HG03571 (cell line): ENCODE measurements around the gene PSPN.
A peak's percentile ranks its signal among the peaks of the same experiment; 100 is the strongest.

ENCODE experiments used
- ATAC-seq: cut with Tn5 transposase; IDR thresholded peaks from one replicate; pipeline ENCODE4 v1.9.1; 2021; ENCODE audit not compliant: unreplicated experiment

PSPN gene, protein sequence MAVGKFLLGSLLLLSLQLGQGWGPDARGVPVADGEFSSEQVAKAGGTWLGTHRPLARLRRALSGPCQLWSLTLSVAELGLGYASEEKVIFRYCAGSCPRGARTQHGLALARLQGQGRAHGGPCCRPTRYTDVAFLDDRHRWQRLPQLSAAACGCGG

DNA sequence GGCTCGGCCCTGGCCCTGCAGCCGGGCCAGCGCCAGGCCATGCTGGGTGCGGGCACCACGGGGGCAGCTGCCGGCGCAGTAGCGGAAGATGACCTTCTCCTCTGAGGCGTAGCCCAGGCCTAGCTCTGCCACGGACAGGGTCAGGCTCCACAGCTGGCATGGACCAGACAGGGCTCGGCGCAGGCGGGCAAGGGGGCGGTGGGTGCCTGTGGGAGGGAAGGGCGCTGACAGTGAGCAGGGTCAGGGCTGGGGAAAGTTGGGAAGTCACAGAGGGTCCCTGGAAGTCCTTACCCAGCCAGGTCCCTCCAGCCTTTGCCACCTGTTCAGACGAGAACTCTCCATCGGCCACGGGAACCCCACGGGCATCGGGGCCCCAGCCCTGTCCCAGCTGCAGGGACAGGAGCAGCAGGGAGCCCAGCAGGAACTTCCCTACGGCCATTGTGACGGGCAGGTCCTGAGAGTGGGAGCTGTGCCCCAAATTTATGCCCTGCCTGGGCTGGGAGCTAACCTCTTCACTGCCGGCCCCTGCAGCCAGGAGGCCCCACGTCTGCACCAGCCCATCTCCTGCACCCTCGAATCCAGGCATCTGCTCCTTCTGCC is at the start of gene PSPN:
TSS of gene PSPN (minus strand) at position 523 of the 600 bp plus-strand sequence. CDS start at position 439, 84 bp downstream.
- no peak for ATAC-seq

DNA sequence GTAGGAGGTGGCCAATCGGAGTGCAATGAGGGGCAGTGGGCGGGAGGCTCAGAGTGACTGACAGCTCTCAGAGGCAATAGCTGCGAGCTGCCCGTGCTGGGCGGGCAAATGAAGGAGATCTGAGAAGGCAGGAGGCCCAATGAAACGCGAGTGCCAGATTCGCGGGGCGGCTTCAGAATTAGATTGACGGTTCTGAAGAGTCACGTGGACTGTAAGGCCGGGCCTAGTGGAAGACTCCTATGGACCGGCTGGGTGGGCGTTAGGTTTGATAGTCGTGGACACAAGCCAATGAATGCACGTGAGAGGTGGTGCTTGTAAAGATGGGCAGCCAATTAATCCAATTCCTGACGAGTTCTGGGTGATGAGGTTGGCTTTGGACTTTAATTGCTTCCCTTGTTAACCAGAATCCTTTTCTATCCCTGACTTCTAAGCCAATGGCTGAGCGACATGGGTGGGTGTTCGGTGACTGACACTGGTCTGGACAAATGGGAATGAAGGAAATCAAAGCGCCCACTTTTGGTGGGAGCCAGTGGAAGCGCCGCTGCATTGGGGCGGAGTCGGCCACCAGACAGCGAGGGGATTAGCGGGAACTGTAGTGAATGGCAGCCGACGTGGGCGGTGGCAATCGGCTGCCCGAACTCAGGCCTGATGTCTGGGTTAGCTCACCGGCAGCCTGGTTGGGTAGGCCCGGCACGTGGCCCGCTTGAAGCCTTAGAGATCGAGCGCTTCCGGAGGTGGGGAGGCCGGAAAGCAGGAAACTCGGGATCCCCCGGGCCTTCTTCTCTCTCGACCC is 49.4 kb upstream of the PSPN start:
- peak; percentile 78 for ATAC-seq

DNA sequence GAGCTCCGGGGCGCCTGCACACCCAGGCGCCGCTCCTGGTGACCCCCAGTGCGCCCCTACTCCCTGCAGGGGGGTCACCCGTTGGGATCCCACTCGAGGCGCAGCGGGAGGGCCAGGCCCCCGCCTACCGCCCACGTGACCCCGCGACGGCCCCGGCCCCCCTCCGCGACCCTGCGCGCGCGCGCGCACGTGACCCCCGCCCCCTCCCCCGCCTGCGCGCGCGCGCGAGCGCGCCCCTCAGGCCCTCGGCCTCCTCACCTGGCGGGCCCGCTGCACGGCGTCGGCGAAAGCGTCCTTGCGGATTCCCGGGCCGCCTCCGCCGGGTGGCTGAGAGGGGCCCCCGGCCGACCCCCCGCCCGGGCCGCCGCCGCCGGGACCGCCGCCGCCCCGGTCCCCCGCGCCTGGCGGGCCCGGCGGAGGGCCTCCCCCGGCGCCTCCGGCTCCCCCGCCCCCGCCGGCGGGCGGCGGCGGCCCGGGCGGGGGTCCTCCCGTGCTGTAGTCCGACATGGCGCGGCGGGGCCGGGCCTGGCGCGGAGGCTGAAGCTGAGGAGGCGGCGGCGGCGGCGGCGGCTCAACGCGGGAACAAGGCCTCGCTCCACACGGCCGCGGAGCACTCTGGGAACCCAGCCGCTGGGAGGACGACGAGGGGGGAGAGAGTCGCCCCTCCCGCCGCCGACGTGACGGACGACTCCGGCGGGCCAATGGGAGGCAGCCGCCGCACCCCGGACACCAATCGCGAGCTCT is 48.6 kb upstream of the PSPN start, which contains the start of gene KHSRP:
TSS of gene KHSRP (minus strand) at position 617 of the 744 bp plus-strand sequence. CDS start at position 507, 110 bp downstream.
- ATAC-seq = no peak

DNA sequence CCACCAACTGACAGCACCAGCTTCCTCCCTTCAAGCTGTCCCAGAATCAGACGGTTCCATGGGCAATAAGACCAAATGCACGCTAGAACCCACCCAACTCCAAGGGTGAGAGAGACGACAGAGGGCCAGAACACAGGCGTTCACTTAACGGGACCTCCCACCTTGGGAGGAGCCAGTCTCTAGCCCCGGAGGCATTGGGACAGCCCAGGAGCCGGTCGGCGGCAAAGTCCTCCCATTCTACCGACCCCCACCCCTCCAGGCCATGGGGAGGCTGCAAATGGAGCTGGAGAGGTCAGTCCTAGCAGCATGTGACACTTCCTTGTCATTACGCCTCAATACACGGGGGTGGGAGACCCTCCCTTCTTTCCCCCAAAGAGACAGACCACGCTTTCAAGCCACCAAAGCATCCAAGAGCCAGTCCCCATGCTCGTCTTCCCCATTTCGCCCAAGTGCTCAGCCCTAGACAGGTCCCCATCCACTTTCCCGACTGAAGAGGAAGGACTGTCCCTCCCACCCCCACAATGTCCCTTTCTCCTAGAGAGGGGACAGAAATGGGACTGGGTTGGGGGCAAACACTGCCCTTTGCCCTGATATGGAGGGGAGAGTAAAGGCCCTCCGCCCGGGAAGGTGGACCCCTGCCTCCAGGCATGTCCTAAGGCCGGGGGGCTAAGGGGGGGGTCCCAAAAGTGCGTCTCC is 47.9 kb upstream of the PSPN start:
- no peak for ATAC-seq

DNA sequence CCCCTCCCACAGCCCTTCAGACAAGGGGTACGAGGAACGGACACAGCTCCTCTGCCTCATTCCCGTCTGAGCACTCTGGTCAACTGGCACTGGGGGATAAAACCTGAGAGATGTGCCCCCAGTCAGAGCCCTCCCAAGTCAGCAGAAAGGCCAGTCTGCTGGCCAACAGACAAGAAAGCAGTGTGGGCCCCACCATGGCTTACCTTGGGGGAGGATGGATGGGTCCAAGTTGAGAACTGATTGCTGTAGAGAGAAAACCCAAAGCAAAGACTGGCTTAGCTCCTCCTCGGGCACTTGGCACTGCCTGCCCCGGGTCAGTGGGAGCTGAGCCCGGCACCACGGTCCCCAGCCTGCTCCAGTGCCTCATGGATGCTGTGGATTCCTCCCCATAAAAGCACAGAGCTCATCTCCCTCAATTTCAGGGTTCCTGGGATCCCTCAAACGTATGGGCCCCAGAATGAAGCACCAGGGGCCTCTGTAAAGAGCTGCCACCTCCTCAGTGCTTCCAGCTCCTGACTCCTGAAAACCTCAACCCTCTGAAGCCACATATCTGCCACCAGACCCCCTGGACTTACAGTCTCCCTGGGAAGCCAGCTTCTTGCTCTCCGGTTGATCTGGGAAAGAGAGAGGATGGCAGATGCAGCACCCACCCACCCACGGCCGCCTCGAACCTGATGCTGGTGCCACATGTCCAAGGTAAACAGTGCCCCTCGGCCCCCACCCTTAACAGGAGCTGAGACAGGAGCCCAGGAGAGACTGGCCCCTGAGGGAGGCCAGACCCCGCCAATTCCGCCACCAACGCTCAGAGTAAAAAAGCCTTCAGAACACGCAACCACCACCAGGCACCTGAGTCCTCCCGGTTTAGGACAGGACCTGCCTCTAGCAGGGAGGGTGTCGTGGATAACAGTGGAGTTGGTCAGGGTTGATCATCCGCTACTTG is 45.6 kb upstream of the PSPN start:
- no peak for ATAC-seq

DNA sequence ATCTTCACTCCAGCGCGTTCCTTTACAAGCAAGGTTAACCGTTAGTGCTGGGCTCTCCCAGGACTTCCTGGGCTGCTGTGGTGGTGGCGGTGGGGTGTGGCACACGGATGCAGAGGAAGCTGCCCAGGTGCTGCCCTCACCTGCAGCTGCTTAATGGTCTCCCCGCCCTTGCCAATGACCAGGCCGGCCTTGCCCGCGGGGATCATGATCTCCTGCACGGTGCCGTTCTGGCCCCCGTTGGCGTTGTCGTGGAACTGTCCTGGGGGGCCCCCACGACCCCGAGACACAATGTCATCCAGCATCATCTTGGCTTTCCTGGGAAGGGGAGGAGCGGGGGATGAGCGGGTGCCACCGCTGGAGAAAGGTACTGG is 42.8 kb upstream of the PSPN start:
- ATAC-seq = no peak

DNA sequence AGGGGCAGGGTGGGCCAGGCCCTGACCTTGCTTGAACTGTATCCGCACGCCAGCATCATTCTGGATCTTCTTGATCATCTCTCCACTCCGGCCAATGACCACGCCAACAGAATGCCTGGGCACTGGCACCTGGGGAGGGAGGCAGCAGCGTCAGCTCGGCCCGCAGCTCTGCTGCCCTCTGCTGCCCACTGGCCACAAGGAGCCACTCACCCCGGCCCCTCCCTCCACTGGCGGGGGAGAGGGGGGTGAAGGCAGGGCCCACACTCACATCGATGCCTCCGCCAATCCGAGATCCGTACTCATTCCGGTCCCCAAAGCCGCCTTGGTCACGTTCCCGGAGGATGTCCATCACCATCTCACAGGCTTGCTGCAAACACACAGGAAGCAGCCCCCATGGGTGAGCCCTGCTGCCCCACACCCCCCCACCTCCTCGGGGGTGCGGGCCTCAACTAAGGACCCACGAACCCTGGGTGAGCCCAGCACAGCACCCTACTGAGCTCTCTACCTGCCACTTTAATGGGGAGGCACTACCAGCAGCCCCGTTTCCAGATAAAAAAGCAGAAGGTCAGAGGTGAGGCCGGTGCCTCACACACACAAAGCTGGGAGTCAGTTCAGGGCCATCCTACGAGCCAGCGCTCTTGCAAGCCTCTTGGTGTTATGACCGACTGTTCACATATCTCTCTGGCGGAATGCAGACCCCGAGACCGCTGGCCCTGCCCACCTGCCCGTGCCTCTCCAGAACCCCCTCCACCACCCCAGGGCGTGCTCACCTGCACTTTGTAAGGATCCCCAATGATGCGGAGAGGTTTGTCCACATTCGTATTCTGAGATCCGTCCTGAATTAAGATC is 42.2 kb upstream of the PSPN start:
- no peak for ATAC-seq

DNA sequence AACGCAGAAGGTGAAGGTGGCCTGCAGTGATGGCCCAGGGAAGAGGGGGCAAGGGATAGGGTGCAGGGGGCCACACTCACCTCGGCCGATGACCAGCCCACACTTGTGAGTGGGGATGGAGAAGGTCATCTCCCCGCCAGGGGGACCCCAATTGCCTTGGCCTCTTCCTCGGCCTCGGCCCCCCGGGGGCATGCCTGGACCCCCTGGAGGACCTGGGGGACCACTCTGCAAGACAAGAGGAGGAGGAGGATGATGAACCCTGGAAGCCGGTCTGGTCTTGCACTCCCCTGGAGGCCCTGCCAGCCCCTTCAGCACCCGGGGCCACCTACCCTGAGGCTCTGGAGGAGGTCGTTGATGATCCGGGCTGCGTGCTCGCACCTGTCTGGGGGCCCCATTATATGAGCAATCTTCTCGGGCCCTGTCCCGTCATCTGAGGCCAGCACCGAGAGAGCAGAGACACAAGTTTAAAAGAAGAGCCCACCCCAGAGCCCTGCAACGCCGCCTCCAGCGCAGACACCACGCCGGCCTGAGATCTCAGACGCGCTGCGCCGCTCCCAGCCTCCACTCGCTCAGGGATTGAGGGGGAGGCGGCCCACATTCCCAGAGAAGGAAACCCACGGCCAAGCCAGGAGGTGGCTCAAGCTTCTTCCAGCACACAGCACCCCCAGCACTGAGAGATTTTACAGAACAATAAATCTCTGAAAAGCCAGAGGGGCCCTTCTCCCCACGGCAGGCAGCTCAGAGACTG is 41.1 kb upstream of the PSPN start:
- no peak for ATAC-seq

DNA sequence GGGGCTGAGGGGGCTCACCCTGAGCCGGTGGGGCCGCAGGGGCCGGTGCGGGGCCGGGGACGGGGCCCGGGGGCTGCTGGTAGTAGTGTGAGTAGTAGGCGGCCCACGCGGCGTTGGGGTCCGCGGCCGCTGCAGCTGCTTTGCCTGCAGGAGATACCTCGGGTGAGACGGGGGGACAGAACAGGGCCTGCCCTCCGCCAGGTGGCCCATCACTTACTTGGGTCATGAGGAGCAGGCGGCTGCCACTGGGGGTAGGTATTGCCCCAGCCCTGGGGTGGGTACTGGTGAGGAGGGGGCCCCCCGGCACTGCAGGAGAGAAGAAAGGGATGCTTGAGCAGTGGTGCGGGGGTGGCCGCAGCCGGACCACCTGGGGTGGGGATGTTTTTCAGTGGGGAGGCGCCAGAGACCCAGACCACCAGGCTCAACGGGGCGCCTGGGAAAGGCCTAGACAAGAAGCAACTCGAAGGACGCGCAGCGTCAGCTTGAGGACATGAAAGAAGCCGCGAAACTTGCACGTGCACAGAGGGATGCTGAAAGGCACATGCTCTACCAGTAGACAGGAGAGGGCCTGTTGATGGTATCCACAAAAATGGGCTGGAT is 40.0 kb upstream of the PSPN start:
- no peak for ATAC-seq

DNA sequence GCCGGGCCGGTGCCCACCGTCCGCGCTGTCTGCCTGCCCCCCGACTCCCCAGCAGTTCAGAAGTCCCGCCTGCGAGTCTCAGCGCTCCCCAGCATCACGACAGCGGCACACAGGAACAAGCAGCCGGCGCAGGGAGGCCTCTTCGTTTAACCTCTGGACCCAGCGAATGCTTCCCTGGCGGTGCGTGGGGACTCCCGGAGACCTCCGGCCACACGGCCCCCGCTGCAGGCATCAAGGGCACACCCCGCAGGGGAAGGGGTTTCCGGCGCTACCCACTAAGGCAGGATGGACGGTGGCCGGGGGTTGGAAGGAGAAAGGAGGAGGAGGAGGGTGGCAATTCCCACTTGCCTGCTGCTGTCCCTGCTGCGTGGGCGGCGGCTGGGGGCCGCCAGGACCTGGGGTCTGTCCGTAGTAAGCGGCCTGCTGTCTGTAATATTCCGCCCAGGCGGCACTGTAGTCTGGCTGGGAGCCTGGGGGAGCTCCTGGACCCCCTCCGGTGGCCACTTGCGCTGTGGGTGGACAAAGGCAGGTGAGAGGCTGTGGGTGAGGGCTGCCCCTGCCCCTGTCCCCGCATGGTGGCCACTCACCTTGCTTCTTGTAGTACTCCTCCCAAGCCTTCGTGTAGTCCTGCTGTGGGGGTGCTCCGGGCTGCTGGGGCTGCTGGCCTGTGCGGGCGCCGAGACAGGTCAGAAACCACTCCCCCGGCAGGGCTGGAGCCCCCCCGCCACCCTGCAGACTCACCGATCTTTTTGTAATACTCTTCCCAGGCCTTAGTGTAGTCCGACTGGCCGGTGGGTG is 39.3 kb upstream of the PSPN start:
- no peak for ATAC-seq

DNA sequence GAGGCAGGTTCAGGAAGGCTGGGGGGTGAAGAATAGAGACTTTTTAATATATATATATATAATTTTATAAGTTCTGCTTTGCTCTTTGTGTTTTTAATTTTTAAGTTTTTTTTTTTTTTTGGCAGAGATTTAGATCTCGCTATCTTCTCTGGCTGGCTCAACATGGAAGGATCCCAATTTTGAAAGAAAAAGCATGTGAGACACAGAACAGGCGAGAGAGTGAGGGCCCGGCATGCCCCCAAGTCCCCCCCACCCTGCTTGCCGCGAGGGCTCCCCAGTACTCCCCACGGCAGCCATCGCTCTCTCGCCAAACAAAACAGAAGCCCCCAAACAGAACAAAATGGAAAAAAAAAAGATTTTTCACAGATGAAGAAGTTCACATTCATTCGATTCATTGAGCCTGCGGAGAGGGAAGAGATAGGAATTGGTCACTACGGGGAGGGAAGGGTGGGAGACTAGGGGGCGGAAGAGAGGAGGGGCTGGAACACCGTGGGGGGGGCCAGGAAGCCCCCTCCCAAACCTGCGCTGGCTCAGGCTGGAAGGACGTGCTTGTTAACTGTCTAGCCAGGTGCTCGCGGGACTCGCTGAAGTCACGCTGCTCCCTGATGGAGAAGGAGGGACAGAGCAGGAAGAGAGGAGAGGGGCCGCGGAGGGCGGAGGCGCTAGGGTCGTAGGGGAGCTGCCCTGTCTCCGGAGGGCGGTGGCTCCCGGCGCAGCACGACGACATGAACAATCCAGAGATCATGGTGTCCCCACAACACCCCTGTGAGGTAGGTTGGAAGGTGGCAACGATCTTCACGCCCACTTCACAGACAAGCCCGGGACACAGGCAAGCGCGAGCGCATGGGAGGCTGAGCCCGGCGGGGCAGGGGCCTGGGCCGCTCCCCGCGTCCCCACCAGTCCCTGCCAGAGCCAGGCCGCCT is 38.2 kb upstream of the PSPN start:
- ATAC-seq = no peak

DNA sequence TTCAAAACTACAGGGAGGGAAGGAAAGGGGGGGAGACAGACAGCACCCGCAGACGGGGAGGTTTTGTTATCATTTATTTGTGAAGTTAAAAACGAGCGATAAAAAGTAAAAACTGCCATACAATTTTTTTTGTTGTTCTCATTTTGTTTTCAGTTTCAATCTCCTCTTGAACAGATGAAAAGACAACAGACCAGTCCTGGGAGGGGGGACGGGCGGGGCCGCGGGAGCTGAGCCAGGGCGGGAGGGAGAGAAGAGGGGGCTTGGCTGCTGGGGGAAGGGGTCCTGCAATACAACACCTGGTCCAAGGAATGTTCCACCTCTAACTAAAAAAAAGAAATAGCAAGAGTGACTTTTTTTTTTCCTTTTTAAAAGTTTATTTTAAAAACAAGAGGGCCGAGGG is 37.6 kb upstream of the PSPN start:
- ATAC-seq = no peak

DNA sequence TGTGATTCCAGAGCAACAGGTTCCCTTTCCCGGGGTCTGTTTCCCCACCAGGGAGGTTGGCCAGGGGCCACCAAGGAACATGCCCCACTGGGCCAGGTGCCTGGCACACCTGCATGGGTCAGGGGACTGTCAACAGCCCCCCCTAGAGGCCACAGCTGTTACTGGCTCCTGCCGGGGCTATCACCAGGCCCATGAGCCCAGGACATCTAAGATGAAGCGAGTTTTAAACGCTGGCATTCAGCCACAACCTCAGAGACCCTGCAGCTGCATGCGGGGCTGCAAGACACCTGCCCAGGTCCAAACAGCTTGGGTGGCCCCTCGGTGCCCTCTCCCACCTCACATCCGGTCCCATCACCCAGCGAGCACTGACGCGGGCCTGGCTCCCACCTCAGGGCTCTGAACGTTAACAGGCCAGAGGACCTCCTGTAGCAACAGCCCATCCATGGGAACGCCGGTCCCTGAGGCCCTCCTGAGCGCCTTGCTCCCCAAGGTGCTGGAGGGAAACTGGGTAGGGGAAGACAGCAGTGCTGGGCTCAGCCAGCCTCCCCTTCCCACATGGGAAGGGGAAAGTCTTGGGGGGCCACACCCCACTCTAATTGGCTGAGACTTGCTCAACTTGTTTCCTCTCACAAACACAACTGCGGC is 36.8 kb upstream of the PSPN start:
- ATAC-seq = no peak

DNA sequence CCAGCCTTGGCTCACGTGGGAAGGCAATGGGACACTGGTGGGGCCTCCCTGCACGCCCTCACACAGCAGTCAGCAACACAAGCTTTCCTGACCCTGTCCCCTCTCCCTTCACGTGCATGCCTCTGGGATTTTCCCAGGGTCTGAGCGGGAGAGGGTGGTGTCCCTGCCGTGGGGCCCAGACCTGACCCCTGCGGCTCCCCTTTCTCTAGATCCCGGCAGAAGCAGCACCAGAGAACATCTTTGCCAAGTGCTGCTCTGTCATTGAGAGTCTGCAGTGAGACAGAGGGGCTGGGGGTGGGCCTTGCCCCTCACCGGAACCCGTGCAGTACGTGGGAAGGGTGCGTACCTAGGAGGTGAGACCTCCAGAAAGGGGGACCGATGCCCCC is 36.3 kb upstream of the PSPN start:
- ATAC-seq = no peak

DNA sequence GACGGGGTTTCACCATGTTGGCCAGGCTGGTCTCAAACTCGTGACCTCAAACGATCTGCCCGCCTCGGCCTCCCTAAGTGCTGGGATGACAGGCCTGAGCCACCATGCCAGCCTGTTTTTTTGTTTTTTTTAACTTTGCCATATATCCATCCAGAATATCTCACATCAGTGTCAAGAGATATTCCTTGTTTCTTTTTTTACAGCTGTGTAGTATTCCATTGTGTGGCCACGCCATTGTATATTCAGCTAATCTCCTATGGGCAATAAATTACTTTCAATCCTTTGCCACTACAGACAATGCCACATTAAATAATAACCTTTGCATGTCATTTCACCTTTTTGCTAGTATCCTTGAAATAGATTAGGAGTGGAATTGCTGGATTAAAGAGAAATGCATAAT is 33.6 kb upstream of the PSPN start:
- ATAC-seq = no peak

DNA sequence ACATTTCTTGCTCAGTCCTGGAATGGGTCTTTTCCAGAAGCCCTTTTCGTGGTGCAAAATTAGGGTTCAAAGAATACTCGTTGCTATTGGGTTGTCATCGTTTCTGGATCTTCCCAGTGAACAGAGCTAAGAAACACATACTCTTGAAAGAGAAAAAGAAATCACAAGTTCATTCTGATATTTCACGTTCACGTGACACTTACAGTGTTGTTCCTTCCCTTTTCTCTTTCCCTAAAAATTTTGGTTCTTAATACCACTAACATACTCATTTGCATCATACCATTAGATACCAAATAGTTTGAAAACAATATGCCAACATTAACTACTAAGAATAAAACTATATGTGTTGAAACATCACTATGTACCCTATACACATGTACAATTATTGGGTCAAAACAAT is 30.7 kb upstream of the PSPN start:
- no peak for ATAC-seq
